ENCODE measurements around the gene MAPK10.
"Not testable (repeated sequence)": the region's sequence is repeated elsewhere in the genome, so short reads cannot be mapped to it uniquely, and the experiment has no call there.

The MAPK10 gene

DNA sequence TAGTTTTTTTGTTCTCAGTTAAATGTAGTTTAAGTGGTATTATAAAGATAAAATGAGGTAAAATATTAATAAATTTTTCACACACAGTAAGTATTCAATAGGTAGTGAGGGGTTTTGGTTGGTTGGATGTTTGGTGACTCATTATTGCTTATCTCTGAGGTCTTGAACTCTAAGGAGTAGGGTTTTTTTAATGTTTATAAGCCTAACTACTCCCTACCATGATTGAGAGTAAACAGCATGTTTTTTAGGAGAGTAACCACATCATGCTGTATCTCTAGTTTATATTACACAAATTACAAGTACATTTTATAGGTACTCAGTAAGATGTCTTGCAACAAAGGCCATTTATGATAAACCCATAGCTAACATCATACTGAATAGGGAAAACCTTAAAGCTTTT, 181.6 kb downstream of the MAPK10 start:
- no peak for DNase-seq

DNA sequence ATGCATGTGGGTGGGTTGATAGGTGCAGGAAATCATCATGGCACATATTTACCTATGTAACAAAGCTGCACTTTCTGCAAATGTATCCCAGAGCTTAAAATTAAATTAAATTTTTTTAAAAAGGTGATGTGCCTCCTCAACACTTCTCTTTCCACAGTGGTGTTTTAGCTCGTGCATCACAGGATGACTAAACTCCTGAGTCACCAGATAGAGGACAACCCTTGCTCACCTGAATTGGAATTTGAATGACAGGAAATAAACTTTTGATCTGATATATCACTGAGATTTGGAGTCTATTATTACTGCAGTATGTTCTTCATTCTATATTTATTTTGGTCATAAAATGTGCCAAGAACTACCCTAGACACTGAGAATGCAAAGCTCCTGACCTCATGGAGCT, 185.3 kb downstream of the MAPK10 start:
- no peak for DNase-seq

DNA sequence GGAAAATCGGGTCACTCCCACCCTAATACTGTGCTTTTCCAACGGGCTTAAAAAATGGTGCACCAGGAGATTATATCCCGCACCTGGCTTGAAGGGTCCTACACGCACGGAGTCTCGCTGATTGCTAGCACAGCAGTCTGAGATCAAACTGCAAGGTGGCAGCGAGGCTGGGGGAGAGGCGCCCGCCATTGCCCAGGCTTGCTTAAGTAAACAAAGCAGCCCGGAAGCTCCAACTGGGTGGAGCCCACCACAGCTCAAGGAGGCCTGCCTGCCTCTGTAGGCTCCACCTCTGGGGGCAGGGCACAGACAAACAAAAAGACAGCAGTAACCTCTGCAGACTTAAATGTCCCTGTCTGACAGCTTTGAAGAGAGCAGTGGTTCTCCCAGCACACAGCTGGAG, 191.5 kb downstream of the MAPK10 start:
- DNase-seq, result not testable (repeated sequence)

GRCh38 chr4:86160426-86160825, 199.4 kb downstream of the MAPK10 start:
- no peak for DNase-seq

GRCh38 chr4:86159216-86159615, 200.6 kb downstream of the MAPK10 start:
- DNase-seq, result no peak

DNA sequence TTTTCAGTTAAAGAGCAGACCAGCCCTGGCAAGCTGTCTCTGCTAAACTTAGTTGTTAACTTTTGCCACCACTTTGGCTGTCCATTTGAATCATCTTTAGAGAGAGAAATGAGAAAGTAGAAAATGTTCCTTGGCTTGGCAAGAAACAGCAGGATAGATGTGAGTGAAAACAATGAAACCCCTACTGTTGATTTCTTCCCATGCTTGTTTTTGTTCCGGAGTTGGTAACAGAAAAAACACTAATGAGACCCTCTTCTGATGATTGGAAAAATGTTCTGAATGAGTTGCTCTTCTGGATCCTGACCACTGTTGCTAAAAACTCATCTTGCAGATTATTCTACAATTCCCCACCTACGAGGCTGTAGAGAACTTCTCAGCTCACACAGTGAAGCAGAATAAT, 203.3 kb downstream of the MAPK10 start:
- DNase-seq, result no peak

DNA sequence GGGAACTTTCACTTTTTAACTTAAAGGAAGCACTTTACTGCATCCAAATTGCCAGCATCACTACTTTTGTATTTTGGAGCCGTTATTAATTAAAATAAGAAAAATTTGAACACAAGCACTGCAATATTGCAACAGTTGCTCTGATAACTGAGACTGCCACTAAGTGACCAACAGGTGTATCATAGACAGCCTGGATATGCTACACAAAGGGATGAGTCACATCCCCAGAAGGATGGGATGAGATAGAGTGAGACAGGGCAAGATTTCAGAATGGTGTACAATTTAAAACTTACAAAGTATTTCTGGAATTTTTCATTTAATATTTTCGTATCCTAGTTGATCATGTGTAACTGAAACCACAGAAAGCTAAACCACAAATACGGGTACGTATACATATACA, 204.1 kb downstream of the MAPK10 start:
- DNase-seq, result no peak

DNA sequence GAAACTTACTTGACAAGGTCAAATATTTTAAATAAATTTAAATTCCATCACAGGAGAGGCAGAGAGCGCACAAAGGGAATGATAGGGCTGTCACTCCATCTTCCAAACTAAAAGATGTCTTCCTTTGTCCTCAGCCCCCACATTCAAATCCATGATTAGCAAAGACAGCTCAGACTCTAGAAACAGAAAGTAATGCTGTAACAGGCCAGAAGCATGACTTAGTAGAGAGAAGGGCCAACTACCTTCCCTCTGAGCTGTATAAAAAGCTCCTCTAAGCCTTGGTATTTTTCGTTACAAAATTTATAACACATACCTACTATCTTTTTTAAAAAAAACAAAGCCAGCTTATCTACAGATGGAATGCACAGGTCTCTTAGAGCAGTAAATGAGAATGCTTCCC, 207.4 kb downstream of the MAPK10 start:
- DNase-seq, result no peak

GRCh38 chr4:86151196-86151595, 208.7 kb downstream of the MAPK10 start:
- DNase-seq, result no peak

DNA sequence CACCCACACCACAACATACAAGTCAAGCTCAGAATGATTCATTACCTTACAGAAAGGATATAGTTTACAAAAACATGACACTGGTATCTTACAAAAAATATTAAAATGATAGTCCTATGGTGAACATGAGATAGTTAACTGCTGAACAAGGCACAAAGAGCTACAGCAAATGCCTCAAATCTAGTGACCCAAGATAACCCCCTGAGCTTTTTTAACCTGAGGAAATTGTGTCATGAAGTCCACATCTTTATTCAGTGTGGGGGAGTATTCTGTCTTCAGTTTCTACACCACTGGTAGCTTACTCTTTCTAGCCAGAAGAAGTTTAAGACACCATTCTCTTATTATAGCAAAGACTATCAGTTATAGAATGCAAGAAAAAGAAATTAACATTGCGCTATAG, 218.7 kb downstream of the MAPK10 start:
- DNase-seq, result no peak

DNA sequence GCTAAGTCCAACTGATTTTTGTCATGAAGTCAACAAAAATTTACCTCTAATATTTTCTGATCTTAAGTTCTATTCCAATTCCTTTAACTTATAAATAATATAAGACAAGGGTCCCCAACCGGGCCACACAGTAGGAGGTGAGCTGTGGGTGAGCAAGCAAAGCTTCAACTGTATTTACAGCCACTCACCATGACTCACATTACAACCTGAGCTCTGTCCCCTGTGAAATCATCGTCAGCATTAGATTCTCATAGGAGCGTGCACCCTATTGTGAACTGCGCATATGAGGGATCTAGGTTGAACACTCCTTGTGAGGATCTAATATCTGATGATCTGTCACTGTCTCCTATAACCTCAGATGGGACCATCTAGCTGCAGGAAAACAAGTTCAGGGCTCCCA, 227.4 kb downstream of the MAPK10 start:
- DNase-seq, result no peak

- DNase-seq, result no peak
Observed at GRCh38 chr4:86131456-86131855, 228.4 kb downstream of the MAPK10 start.

- no peak for DNase-seq
Observed at GRCh38 chr4:86130160-86130933, 229.5 kb downstream of the MAPK10 start.

GRCh38 chr4:86129546-86129945, 230.3 kb downstream of the MAPK10 start:
- no peak for DNase-seq

DNA sequence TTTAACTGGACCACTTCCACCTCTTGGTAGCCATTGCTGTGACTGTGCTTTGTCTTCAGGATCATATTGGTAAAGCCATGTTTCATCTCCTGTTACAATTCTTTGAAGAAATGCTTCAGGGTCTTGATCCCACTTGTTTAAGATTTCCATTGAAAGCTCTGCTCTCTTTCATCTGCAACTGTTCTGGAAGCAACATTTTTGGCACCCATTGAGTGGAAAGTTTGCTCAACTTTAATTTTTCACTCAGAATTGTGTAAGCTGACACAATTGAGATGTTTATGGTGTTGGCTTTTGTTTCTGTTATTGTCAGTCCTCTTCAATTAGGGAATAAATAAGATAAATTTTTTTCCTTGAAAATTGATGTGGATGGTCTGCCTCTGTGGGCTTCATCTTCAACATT, 237.4 kb downstream of the MAPK10 start:
- no peak for DNase-seq

GRCh38 chr4:86118711-86119110, 241.1 kb downstream of the MAPK10 start:
- no peak for DNase-seq

DNA sequence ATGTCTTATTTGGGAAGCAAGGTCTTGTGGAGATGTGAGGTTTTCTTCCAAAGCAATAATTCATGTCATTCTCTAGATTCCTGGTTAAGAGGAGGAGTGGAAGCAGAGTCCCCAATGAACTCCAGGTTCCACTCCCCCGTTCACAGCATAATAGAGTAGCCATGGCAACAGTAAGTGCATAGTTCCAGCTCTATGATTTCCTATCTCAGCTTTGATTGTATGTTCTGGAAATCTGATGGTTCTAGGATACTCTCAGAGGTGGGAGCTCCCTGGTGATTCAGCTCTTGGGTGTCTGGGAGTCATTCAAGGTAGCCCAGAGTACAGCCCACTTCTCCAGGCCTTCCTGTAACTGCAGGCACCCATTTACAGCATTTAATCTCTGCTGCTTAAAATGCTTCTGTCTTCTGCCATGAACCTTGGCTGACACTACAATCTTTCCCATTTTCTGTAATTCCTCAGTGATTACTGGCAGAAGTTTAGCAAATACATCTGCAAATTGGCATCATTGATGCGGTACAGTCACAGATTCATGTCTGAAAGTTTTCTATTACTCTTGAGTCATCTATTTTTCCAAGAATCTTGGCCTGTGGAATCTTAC, 242.0 kb downstream of the MAPK10 start:
- no peak for DNase-seq

DNA sequence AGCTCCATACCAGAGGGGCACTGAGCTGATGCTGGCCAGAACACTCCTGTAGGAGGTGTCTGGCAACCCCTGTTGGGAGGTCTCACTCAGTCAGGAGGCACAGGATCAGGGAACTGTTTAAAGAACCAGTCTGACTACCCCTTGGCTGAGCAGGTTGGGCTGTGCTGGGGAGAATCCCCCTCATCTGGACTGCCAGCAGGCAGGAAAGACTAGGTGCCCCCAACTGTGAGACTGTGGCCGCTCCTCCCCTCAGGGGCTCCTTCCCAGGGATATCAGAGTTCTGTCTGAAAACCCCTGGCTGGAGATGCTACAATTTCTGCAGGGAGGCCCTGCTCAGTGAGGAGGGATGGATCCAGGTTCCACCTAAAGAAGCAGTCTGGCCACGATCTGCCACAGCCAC, 245.3 kb downstream of the MAPK10 start:
- no peak for DNase-seq

DNA sequence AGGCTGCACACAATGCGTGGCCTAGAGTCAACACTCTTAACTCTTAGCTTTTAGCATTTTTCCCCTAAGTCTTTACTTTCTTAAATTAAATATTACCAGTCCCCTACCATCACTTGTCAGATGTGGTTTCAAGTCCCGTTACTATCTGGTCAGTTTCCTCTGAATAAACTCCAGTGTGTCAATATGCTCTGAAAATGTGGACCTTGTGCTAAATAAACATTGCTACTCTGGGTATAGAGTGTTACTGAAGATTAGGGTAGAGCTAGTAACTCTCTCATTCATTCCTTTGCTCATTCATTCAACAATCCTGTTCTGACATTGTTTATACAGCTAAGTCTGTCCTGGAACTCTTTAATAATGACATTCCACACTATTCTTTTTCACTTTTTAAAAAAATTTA, 251.0 kb downstream of the MAPK10 start:
- DNase-seq, result no peak

GRCh38 chr4:86108137-86108536, 251.7 kb downstream of the MAPK10 start:
- DNase-seq, result no peak

GRCh38 chr4:86107112-86107511, 252.7 kb downstream of the MAPK10 start:
- DNase-seq, result no peak

GRCh38 chr4:86106475-86106874, 253.4 kb downstream of the MAPK10 start:
- DNase-seq, result no peak

GRCh38 chr4:86101841-86102240, 258.0 kb downstream of the MAPK10 start:
- DNase-seq, result no peak

DNA sequence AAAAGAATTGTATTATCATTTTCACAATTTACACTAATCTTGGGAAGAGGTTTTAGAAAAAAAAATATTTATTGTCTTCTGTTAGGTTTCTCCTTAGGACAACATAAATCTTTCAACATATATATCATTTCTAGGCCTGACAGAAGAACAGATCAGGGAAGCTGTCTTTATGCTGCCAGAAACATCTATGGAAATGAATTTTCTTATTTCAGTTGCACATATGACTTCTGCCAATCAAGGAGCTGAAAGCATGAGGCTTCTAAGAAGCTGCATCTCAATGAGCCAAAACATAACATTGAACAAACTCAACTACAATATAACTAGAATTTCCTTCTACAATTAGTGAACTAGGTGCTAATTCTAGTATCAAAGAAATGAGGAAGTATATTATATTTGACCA, 258.4 kb downstream of the MAPK10 start:
- DNase-seq, result no peak
